Measurements from ENCODE around the gene GNAO1. TPM values are rescaled to one million over a fixed set of nuclear protein-coding genes. Genes with fewer than 3 reads are reported as not detected.

GNAO1 gene
- total and polyA plus RNA-seq, 9 donors: 0.72 to 5.6 (median 2.7) TPM

GRCh38 chr16:56336071-56336688 lies 144.9 kb downstream of the GNAO1 start:
- 92 to 94% (median 94%) methylated on average over 8 of the region's 8 CpGs for WGBS, 3 donors
- Histone ChIP-seq H3K36me3 (no peaks in the 10 kb centered on the region), H3K4me1 (ENCODE audit: insufficient read depth) (no peaks in the 10 kb centered on the region), H3K27ac (no peak overlapping the region), H3K9me3 (no peaks in the 10 kb centered on the region), H3K4me3 (no peak overlapping the region), H3K27me3 (no peaks in the 10 kb centered on the region)
- no peak for TF ChIP-seq EP300 (IDR thresholded peaks at IDR 0.05)
- TF ChIP-seq POLR2A (IDR thresholded peaks at IDR 0.05): no peak
- TF ChIP-seq CTCF (IDR thresholded peaks at IDR 0.05): no peak
- no peak for DNase-seq
- intact Hi-C loops (cut with DNase I): no loop called here

- TF ChIP-seq POLR2A (IDR thresholded peaks at IDR 0.05) (no peak), EP300 (IDR thresholded peaks at IDR 0.05) (no peak), CTCF (IDR thresholded peaks at IDR 0.05) (no peak)
- 91 to 95% (median 94%) methylated on average over 21 of the region's 21 CpGs for WGBS, 3 donors
- no peak for DNase-seq
- Histone ChIP-seq H3K36me3 (no peaks in the 10 kb centered on the region), H3K27me3 (no peaks in the 10 kb centered on the region), H3K4me1 (ENCODE audit: insufficient read depth) (no peaks in the 10 kb centered on the region), H3K9me3 (no peaks in the 10 kb centered on the region), H3K27ac (no peak overlapping the region), H3K4me3 (no peak overlapping the region)
- intact Hi-C loops (cut with DNase I): no loop called here
Measured at GRCh38 chr16:56336711-56337110, 145.4 kb downstream of the GNAO1 start.

GRCh38 chr16:56337131-56337857 lies 146.0 kb downstream of the GNAO1 start:
- Histone ChIP-seq H3K9me3 (no peaks in the 10 kb centered on the region), H3K36me3 (no peaks in the 10 kb centered on the region), H3K27ac (no peak overlapping the region), H3K27me3 (no peaks in the 10 kb centered on the region), H3K4me1 (ENCODE audit: insufficient read depth) (no peaks in the 10 kb centered on the region), H3K4me3 (no peak overlapping the region)
- no peak for DNase-seq
- 90 to 92% (median 91%) methylated on average over 11 of the region's 11 CpGs for WGBS, 3 donors
- intact Hi-C loops (cut with DNase I): no loop called here
- TF ChIP-seq POLR2A (IDR thresholded peaks at IDR 0.05): no peak
- TF ChIP-seq CTCF (IDR thresholded peaks at IDR 0.05): no peak
- TF ChIP-seq EP300 (IDR thresholded peaks at IDR 0.05): no peak

- H3K4me1 ChIP-seq (ENCODE audit: insufficient read depth): no peaks in the 10 kb centered on the region
- no peak overlapping the region for H3K4me3 ChIP-seq
- no peaks in the 10 kb centered on the region for H3K27me3 ChIP-seq
- H3K9me3 ChIP-seq: no peaks in the 10 kb centered on the region
- no peaks in the 10 kb centered on the region for H3K36me3 ChIP-seq
- DNase-seq: no peak
- intact Hi-C loops (cut with DNase I): no loop called here
- H3K27ac ChIP-seq: no peak overlapping the region
- TF ChIP-seq EP300 (IDR thresholded peaks at IDR 0.05) (no peak), CTCF (IDR thresholded peaks at IDR 0.05) (no peak), POLR2A (IDR thresholded peaks at IDR 0.05) (no peak)
- 88 to 91% (median 90%) methylated on average over 11 of the region's 11 CpGs for WGBS, 3 donors
Measured at GRCh38 chr16:56337858-56338325, 146.6 kb downstream of the GNAO1 start.
